Activated CD4-positive, alpha-beta memory T cell treated with anti-CD3 and anti-CD28 coated beads, Interleukin-2, amount 10 ng/mL, durations not matched to agents 7 days and 5 days (primary cell): ENCODE measurements around the gene GALNT1. TPM values are rescaled to one million over a fixed set of nuclear protein-coding genes. Genes with fewer than 3 reads are reported as not detected.

ENCODE experiments used
- CTCF ChIA-PET: fragments of 350-600 bp; sonication (Branson Sonifier 250); formaldehyde crosslinking; loops from one replicate; lab custom pipeline; 2021; ENCODE audit warnings: antibody characterized with exemption, inconsistent platforms; lab: Charles Lee
- POLR2A ChIA-PET: fragments of 350-600 bp; sonication (Branson Sonifier 250); formaldehyde crosslinking; loops from one replicate; lab custom pipeline; 2021; ENCODE audit warnings: antibody characterized with exemption; lab: Charles Lee
- DNase-seq: peaks from one replicate; pipeline ENCODE4 v3.0.0-alpha.2; 2020
- H3K27ac Mint-ChIP-seq: one replicate; pipeline ENCODE4 v1.8.0; 2021; ENCODE audit warnings: mild to moderate bottlenecking, mixed read lengths
- H3K27me3 Mint-ChIP-seq: one replicate; pipeline ENCODE4 v1.8.0; 2021; ENCODE audit warnings: mixed read lengths
- H3K36me3 Mint-ChIP-seq: one replicate; pipeline ENCODE4 v1.8.0; 2021; ENCODE audit warnings: low read depth, mixed read lengths
- H3K4me1 Mint-ChIP-seq: one replicate; pipeline ENCODE4 v1.8.0; 2021; ENCODE audit warnings: mixed read lengths
- H3K4me3 Mint-ChIP-seq: one replicate; pipeline ENCODE4 v1.8.0; 2021; ENCODE audit warnings: mild to moderate bottlenecking, mixed read lengths
- H3K9me3 Mint-ChIP-seq: one replicate; pipeline ENCODE4 v1.8.0; 2021; ENCODE audit warnings: mixed read lengths
- total RNA-seq, 2 experiments: library from RNA; stranded (reverse); gene quantifications; one replicate each; pipeline ENCODE4 v1.2.3, GENCODE V29; 2021

The GALNT1 gene
- total RNA-seq, 2 experiments from 2014 or later = 44.0 to 47.3 TPM

DNA sequence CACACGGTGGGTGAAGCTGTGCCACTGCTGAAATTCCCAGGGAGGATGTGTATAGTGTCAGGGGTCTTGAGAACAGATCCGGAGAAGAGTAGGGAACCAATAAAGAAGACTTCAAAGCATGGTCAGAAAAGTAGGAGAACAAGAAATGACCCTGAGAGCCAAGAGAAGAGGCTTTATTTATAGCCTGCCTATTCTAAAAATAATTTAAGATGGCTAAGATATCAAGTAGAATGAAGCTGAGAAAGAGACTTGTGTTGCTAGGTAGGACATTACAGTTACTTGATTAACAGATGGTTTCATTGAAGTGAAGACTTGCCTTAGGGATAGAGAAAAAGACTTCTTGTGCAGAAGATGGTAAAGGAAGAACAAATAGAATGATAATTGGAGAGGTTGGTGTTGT, 43.7 kb downstream of the GALNT1 start:
- POLR2A ChIA-PET = no interaction called here
- no peak overlapping the region for H3K4me3 Mint-ChIP-seq
- H3K9me3 Mint-ChIP-seq = peaks cover 23% of the 10 kb centered on the region
- DNase-seq = no peak
- H3K27ac Mint-ChIP-seq = no peak overlapping the region
- H3K4me1 Mint-ChIP-seq = peaks cover 17% of the 10 kb centered on the region
- H3K36me3 Mint-ChIP-seq = peaks cover 28% of the 10 kb centered on the region
- CTCF ChIA-PET = no interaction called here
- H3K27me3 Mint-ChIP-seq = no peaks in the 10 kb centered on the region

DNA sequence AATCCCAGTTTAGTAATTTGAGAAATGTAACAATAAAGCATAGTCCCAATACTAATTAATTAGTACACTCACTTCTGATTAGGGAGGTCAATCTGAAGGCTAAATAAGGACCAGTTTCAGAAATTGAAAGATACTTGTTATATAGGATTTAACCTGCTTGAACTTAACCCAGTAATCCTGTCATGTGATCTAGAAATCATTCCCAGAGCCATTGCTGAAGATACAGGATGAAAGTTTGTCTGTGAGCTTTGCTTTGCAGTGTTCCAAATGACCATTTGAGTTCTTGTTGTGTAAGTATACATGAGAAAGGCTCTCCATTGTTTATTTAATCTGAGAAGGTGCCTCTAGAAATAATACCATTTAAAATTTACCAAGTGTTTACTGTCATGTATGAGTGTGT, 52.2 kb downstream of the GALNT1 start:
- Mint-ChIP-seq H3K4me3 (no peak overlapping the region), H3K4me1 (no peaks in the 10 kb centered on the region), H3K27me3 (no peaks in the 10 kb centered on the region), H3K9me3 (peaks cover 17% of the 10 kb centered on the region), H3K27ac (no peak overlapping the region), H3K36me3 (peaks cover 18% of the 10 kb centered on the region)
- ChIA-PET CTCF (no interaction called here), POLR2A (no interaction called here)
- no peak for DNase-seq

DNA sequence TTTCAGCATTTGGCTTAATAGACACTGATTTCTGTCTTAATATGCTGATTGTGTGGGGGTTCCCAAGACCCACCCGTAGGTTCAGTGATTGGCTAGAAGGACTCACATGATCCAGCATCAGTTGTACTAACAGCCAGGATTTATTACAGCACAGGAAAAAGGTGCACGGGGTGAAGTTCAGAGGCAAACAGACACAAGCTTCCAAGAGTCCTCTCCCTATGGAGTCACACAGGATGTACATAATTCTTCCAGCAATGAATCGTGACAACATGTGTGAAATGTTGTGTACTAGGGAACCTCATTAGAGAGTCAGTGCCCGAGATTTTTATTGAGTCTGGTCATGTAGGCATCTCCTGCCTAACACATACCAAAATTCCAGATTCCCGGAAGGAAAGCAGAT, 52.8 kb downstream of the GALNT1 start:
- CTCF ChIA-PET = no interaction called here
- POLR2A ChIA-PET = no interaction called here
- Mint-ChIP-seq H3K27me3 (no peaks in the 10 kb centered on the region), H3K36me3 (peaks cover 19% of the 10 kb centered on the region), H3K9me3 (peaks cover 16% of the 10 kb centered on the region), H3K4me3 (no peak overlapping the region), H3K27ac (no peak overlapping the region), H3K4me1 (no peaks in the 10 kb centered on the region)
- DNase-seq = no peak

DNA sequence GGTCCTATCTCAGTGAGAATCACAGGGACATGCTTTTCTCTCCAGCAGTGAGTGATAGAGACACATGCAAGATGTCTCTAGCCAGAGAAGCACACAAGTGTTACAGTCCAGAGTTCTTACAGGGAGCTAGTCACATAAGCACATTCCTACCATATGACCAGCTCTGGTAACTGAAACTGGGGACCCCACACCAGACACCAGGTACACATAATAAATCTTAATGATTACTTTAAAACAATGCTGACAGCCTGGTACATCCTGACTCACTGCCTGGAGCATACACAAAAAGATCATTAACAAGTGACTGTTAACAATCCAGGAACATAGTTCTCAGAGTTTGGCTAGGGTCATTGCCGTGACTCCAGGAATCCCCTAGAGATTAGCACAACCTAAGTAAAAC, 53.6 kb downstream of the GALNT1 start:
- Mint-ChIP-seq H3K9me3 (peaks cover 9% of the 10 kb centered on the region), H3K27ac (no peak overlapping the region), H3K36me3 (peaks cover 17% of the 10 kb centered on the region), H3K4me1 (no peaks in the 10 kb centered on the region), H3K27me3 (no peaks in the 10 kb centered on the region), H3K4me3 (no peak overlapping the region)
- CTCF ChIA-PET = no interaction called here
- DNase-seq = no peak
- POLR2A ChIA-PET = no interaction called here

DNA sequence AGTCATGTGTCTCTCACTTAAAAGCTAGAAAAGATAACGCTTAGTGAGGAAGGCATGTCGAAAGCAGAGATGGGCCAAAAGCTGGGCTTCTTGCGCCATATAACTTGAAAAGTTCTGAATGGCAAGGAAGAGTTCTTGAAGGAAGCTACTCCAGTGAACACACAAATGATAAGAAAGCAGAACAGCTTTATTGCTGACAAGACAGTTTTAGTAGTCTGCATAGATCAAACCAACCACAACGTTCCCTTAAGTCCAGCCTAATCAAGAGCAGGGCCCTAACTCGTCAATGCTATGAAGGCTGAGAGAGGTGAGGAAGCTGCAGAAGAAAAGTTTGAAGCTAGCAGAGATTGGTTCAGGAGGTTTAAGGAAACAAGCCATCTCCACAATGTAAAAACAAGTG, 55.7 kb downstream of the GALNT1 start:
- POLR2A ChIA-PET = no interaction called here
- no peak for DNase-seq
- Mint-ChIP-seq H3K27ac (no peak overlapping the region), H3K4me1 (no peaks in the 10 kb centered on the region), H3K9me3 (peaks cover 11% of the 10 kb centered on the region), H3K4me3 (no peak overlapping the region), H3K27me3 (no peaks in the 10 kb centered on the region), H3K36me3 (peaks cover 17% of the 10 kb centered on the region)
- CTCF ChIA-PET = no interaction called here

DNA sequence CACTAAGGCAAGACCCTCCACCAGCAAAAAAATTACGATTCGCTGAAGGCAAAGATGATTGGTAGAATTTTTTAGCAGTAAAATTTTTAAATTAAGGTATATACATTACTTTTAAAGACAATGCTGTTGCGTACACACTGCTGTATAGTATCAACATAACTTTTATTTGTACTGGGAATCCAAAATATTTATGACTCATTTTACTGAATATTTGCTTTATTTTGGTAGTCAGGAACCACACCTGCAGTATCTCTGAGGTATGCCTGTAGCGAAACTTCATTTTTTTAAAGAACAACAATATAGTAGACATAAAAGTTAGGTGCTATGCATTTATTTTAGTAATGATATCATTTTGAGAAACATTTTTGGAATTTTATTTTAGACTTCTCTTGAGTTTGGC, 57.8 kb downstream of the GALNT1 start:
- ChIA-PET POLR2A (no interaction called here), CTCF (no interaction called here)
- Mint-ChIP-seq H3K27me3 (no peaks in the 10 kb centered on the region), H3K9me3 (peaks cover 11% of the 10 kb centered on the region), H3K27ac (no peak overlapping the region), H3K36me3 (peaks cover 14% of the 10 kb centered on the region), H3K4me3 (no peak overlapping the region), H3K4me1 (no peaks in the 10 kb centered on the region)
- no peak for DNase-seq

DNA sequence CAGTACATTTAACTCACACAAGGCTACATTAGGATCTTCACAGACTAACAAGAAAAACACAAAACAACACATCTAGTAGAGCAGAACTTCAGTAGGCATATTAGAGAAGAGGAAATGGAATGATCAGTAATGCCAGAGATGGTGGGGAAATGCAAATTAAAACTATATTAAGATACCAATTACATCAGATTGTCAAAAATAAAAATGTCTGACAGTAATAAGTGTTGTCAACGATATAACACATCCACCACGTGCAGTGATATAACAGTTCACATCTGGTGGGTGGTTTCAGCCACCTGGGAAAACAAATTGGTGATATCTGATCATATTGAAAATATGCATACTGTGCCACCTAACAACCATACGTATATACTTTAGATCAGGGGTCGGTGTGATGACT, 59.9 kb downstream of the GALNT1 start:
- H3K4me3 Mint-ChIP-seq = no peak overlapping the region
- H3K36me3 Mint-ChIP-seq = peaks cover 8% of the 10 kb centered on the region
- no peaks in the 10 kb centered on the region for H3K4me1 Mint-ChIP-seq
- POLR2A ChIA-PET = no interaction called here
- H3K9me3 Mint-ChIP-seq = peaks cover 11% of the 10 kb centered on the region
- H3K27ac Mint-ChIP-seq = no peak overlapping the region
- no peak for DNase-seq
- H3K27me3 Mint-ChIP-seq = no peaks in the 10 kb centered on the region
- CTCF ChIA-PET = no interaction called here

DNA sequence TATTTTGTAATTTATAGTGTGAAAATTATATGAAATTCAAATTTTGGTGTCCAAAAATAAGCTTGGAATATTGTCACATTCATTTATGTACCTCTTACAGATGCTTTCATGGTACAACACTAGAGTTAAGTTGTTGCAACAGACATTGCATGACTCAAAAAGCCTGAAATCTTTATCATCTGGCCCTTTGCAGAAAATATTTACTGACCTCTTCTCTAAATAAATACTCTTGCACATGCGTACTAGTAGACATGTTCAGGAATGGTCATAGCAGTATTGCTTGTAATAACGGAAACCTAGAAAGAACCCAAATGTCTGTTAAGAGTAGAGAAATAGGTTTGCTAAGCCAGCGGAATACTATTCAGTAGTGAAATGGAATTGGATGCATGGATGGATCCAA, 60.4 kb downstream of the GALNT1 start:
- Mint-ChIP-seq H3K27ac (no peak overlapping the region), H3K27me3 (no peaks in the 10 kb centered on the region), H3K4me3 (no peak overlapping the region), H3K36me3 (peaks cover 6% of the 10 kb centered on the region), H3K9me3 (peaks cover 9% of the 10 kb centered on the region), H3K4me1 (no peaks in the 10 kb centered on the region)
- POLR2A ChIA-PET = no interaction called here
- CTCF ChIA-PET = no interaction called here
- no peak for DNase-seq

DNA sequence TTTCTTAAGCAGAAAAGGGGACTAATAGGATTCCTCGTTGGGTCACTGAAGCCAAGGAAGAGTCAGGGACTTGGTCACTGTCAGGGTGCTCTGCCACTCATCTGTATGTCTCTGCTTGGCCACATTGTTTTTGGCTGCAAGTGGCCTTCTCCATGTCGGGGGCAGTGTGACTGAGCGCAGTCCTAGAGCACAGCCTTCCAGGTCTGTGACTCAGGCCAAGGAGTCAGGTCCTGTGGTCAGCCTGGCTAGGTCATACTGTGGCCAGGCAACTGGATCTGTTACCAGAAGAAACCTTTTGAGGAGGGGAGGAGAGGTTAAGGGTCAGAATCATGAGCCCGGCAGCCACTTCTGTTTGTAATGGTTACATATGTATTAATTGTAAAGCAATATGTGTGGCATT, 61.3 kb downstream of the GALNT1 start:
- ChIA-PET POLR2A (no interaction called here), CTCF (no interaction called here)
- no peaks in the 10 kb centered on the region for H3K4me1 Mint-ChIP-seq
- H3K9me3 Mint-ChIP-seq = peaks cover 3% of the 10 kb centered on the region
- H3K36me3 Mint-ChIP-seq = peaks cover 4% of the 10 kb centered on the region
- no peak for DNase-seq
- no peak overlapping the region for H3K27ac Mint-ChIP-seq
- no peak overlapping the region for H3K4me3 Mint-ChIP-seq
- no peaks in the 10 kb centered on the region for H3K27me3 Mint-ChIP-seq

DNA sequence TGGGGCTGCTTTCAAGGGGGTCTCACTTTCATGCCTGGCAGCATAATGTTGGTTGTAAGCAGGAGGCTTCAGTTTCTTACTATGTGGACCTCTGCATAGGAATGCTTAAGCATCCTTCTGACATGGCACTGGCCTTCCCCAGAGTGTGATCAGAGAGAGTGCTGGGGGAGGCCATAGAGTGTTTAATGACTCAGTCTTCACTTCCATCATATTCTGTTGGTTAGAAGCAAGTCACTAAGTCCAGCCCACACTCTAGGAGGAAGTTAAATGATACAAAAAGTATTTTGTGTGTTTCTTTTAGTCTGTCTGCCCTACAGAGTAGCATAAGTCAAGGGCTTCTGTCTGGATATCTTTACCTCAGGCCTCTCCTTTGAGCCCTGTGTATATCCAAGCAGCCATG, 64.9 kb downstream of the GALNT1 start:
- H3K36me3 Mint-ChIP-seq = no peaks in the 10 kb centered on the region
- ChIA-PET CTCF (no interaction called here), POLR2A (no interaction called here)
- no peaks in the 10 kb centered on the region for H3K27me3 Mint-ChIP-seq
- DNase-seq = no peak
- no peak overlapping the region for H3K27ac Mint-ChIP-seq
- H3K9me3 Mint-ChIP-seq = no peaks in the 10 kb centered on the region
- H3K4me3 Mint-ChIP-seq = no peak overlapping the region
- no peaks in the 10 kb centered on the region for H3K4me1 Mint-ChIP-seq

DNA sequence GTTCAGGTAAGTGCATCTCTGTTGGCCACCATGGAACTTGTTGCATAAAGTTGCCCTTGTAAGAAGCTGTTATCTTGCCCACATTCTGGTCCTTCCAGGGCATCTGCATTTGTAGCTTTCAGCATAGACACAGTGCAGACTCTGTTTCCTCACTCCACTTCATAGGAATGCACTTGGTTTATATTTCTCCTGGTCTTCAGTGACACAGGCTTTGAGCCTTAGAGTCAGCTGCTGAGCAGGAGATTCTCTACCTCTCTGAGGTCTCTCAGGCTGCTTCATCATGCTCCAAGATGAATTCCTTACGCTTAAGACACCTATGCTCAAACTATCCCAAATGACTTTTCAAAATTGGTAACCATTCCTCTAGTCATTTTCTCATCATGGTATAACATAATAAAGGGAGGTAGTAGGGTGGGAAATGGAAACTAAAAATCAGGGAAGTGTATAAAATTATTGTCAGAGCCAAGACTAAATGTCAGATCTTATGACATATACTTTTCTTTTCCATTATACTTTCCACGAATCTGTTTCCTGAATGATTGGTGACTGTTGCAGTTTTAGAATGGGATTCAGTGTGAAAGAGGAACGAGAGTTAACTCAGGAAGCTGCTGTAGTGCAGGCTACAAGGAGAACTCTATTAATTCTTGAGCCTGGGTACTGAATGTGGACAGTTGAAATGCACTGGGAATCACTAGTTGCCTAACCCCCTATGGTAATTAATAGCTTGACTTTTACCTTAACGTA, 72.0 kb downstream of the GALNT1 start:
- CTCF ChIA-PET = interaction anchor here (1.0 kb wide), 1 partner anchor 42 kb away, joined by 5 read pairs; no protein-coding TSS in a partner anchor
- H3K27me3 Mint-ChIP-seq = no peaks in the 10 kb centered on the region
- H3K27ac Mint-ChIP-seq = no peak overlapping the region
- H3K36me3 Mint-ChIP-seq = no peaks in the 10 kb centered on the region
- H3K4me1 Mint-ChIP-seq = no peaks in the 10 kb centered on the region
- no peaks in the 10 kb centered on the region for H3K9me3 Mint-ChIP-seq
- H3K4me3 Mint-ChIP-seq = no peak overlapping the region
- DNase-seq = no peak
- POLR2A ChIA-PET = no interaction called here

DNA sequence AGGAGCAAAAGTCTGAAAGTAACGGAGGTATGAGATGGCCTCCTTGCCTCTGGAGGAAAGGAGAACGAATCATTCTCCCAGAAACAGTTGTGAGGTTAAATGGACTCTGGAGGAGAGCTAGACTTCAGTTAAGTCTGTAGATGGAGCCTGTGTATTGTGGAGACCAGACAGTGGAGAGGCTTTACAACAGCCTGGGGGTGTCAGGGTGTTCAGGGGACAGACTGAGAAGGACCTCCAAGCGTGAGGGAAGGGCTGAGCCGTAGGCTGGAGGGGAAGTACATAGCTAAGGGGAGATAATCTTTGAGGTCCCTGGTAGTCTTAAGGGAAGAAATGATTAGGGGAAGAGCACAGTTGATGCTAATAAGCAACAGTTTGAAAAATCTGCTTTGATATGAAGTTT, 76.6 kb downstream of the GALNT1 start:
- H3K9me3 Mint-ChIP-seq = no peaks in the 10 kb centered on the region
- H3K27ac Mint-ChIP-seq = no peak overlapping the region
- ChIA-PET CTCF (no interaction called here), POLR2A (no interaction called here)
- no peak overlapping the region for H3K4me3 Mint-ChIP-seq
- H3K36me3 Mint-ChIP-seq = peaks cover 3% of the 10 kb centered on the region
- H3K4me1 Mint-ChIP-seq = no peaks in the 10 kb centered on the region
- H3K27me3 Mint-ChIP-seq = no peaks in the 10 kb centered on the region
- DNase-seq = no peak

DNA sequence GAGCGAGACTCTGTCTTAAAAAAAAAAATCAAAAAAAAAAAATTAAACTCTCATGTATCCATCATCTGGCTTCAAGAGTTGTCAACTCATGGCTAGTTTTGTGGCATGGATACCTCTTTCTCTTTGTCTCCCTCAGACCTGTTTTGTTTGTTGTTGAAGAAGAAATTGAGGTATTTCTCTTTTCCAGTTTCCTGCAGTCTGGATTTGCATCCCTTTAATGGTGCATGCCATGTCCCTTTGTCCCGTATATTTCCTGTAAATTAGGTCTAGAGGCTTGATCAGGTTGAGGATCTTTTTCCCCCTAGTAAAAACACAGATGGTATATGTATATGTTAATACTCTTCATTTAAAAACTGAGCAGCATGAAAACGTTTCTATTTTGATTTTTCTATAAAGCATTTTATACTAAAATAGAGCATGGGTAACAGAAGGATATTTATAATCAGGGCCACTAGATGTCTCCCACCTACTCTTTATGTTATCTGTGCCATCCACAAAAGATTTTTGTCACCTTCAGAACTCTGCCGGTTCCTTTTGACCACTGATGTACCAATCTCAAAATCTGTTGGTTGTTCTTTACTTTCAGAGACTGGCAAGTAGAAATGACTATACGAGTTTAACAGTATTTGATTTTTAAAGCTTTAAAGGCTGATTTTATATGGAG, 80.1 kb downstream of the GALNT1 start:
- H3K9me3 Mint-ChIP-seq = no peaks in the 10 kb centered on the region
- H3K36me3 Mint-ChIP-seq = peaks cover 24% of the 10 kb centered on the region
- no peaks in the 10 kb centered on the region for H3K4me1 Mint-ChIP-seq
- no peak overlapping the region for H3K27ac Mint-ChIP-seq
- no peaks in the 10 kb centered on the region for H3K27me3 Mint-ChIP-seq
- ChIA-PET POLR2A (no interaction called here), CTCF (no interaction called here)
- no peak for DNase-seq
- H3K4me3 Mint-ChIP-seq = no peak overlapping the region
